ENCODE measurements around the gene FHIT. TPM values are rescaled to one million over a fixed set of nuclear protein-coding genes. Genes with fewer than 3 reads are reported as not detected.

The FHIT gene
- total and polyA plus RNA-seq, 8 donors = 1.8 to 10.6 (median 7.1) TPM

GRCh38 chr3:60399861-60400845, 851.1 kb downstream of the FHIT start:
- TF ChIP-seq POLR2AphosphoS5 (IDR thresholded peaks at IDR 0.05) (no peak), EP300 (IDR thresholded peaks at IDR 0.05) (no peak), CTCF (IDR thresholded peaks at IDR 0.05) (no peak), POLR2A (IDR thresholded peaks at IDR 0.05) (no peak)
- Histone ChIP-seq H3K27ac (no peak overlapping the region), H3K9me3 (no peaks in the 10 kb centered on the region), H3K4me3 (no peak overlapping the region), H3K4me1 (no peaks in the 10 kb centered on the region), H3K36me3 (no peaks in the 10 kb centered on the region), H3K27me3 (no peaks in the 10 kb centered on the region)
- 70 to 86% (median 81%) methylated on average over 6 to 7 of the region's 7 CpGs for WGBS, 5 donors
- intact Hi-C loops (cut with DNase I; ENCODE audit: low total_unique reads) = no loop called here
- DNase-seq = no peak

GRCh38 chr3:60399292-60399691, 852.0 kb downstream of the FHIT start:
- no peak overlapping the region for H3K4me3 ChIP-seq
- no peak for TF ChIP-seq POLR2A (IDR thresholded peaks at IDR 0.05)
- TF ChIP-seq EP300 (IDR thresholded peaks at IDR 0.05) = no peak
- no peak for TF ChIP-seq CTCF (IDR thresholded peaks at IDR 0.05)
- no peak for TF ChIP-seq POLR2AphosphoS5 (IDR thresholded peaks at IDR 0.05)
- intact Hi-C loops (cut with DNase I; ENCODE audit: low total_unique reads) = no loop called here
- no peaks in the 10 kb centered on the region for H3K9me3 ChIP-seq
- no peak overlapping the region for H3K27ac ChIP-seq
- no peak for DNase-seq
- no peaks in the 10 kb centered on the region for H3K36me3 ChIP-seq
- H3K27me3 ChIP-seq = no peaks in the 10 kb centered on the region
- no peaks in the 10 kb centered on the region for H3K4me1 ChIP-seq
- 76 to 87% (median 83%) methylated on average over 3 of the region's 3 CpGs for WGBS, 5 donors

- DNase-seq = no peak
- Histone ChIP-seq H3K36me3 (no peaks in the 10 kb centered on the region), H3K27ac (no peak overlapping the region), H3K9me3 (no peaks in the 10 kb centered on the region), H3K4me3 (no peak overlapping the region), H3K27me3 (no peaks in the 10 kb centered on the region), H3K4me1 (no peaks in the 10 kb centered on the region)
- TF ChIP-seq POLR2AphosphoS5 (IDR thresholded peaks at IDR 0.05) (no peak), POLR2A (IDR thresholded peaks at IDR 0.05) (no peak), CTCF (IDR thresholded peaks at IDR 0.05) (no peak), EP300 (IDR thresholded peaks at IDR 0.05) (no peak)
- intact Hi-C loops (cut with DNase I; ENCODE audit: low total_unique reads) = no loop called here
- 86 to 91% (median 89%) methylated on average over 4 of the region's 4 CpGs for WGBS, 5 donors
Measured at GRCh38 chr3:60395173-60395762, 856.0 kb downstream of the FHIT start.

- Histone ChIP-seq H3K4me3 (no peak overlapping the region), H3K4me1 (no peaks in the 10 kb centered on the region), H3K36me3 (no peaks in the 10 kb centered on the region), H3K27me3 (no peaks in the 10 kb centered on the region), H3K9me3 (no peaks in the 10 kb centered on the region), H3K27ac (no peak overlapping the region)
- TF ChIP-seq POLR2AphosphoS5 (IDR thresholded peaks at IDR 0.05) = no peak
- no peak for TF ChIP-seq POLR2A (IDR thresholded peaks at IDR 0.05)
- no peak for TF ChIP-seq CTCF (IDR thresholded peaks at IDR 0.05)
- TF ChIP-seq EP300 (IDR thresholded peaks at IDR 0.05) = no peak
- DNase-seq = no peak
- intact Hi-C loops (cut with DNase I; ENCODE audit: low total_unique reads) = no loop called here
- 80 to 93% (median 87%) methylated on average over 1 of the region's 1 CpG for WGBS, 5 donors
Measured at GRCh38 chr3:60393946-60394345, 857.3 kb downstream of the FHIT start.
